Mucosa of stomach (tissue), 1 donor: ENCODE results near the gene CCL21.

Experiments
- H3K27me3 ChIP-seq: one replicate; pipeline ENCODE4 v1.7.0; 2013; ENCODE audit warnings: mild to moderate bottlenecking, low read length; ENCODE audit not compliant: control insufficient read depth, insufficient read depth
- H3K36me3 ChIP-seq: one replicate; pipeline ENCODE4 v1.7.0; 2013; ENCODE audit warnings: low read length; ENCODE audit not compliant: control insufficient read depth, insufficient read depth
- H3K4me1 ChIP-seq: one replicate; pipeline ENCODE4 v1.7.0; 2013; ENCODE audit warnings: mild to moderate bottlenecking, low read length; ENCODE audit not compliant: control insufficient read depth, insufficient read depth
- H3K4me3 ChIP-seq: one replicate; pipeline ENCODE4 v1.7.0; 2013; ENCODE audit warnings: low read length
- H3K9ac ChIP-seq: one replicate; pipeline ENCODE4 v1.7.0; 2013; ENCODE audit warnings: mild to moderate bottlenecking, low read length, moderate library complexity
- H3K9me3 ChIP-seq: one replicate; pipeline ENCODE4 v1.7.0; 2013; ENCODE audit warnings: mild to moderate bottlenecking, low read length, moderate library complexity; ENCODE audit not compliant: control insufficient read depth
- donor health status: Pancreatic carcinoma.

Gene CCL21

DNA sequence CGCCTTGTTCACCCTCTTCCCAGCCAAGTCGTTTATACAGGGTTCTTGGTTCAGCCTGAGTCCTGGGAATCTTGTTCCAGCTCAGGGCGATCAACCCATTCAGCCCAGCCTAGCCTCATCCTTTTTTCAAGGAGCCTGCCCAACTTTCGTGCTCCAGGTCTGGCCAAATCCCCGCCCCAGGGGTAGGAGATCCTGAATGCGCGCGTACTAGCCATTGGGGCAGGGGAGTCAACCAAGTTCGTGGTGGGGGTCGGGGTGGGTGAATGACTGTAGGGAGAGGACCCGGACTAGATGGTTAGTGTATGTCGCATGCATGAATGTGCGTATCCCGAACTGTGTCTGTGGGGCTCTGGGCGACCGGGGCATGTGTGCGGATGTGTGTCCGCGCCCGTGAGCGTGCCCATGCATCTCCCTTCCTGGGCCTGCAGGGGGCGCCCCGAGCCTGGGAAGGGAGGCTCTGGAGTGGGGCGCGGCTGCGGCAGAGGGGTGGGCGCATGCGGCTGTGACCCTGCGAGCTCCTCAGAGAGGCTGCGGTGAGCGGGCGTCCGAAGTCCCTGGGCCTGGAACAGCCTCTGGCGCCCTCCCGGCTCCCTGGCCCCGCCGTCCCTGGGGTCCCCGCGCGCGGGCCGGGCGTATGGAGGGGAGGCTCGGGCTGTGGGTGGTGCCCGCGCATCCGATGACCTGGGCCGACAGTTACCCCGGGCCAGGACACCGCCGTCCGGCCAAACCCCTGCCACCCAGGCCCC, 8.7 kb downstream of the CCL21 start:
- Histone ChIP-seq H3K4me1 (peaks cover 11% of the 10 kb centered on the region), H3K9ac (peak overlapping the region; percentile 67), H3K4me3 (peak overlapping the region; percentile 69), H3K27me3 (peaks cover 13% of the 10 kb centered on the region), H3K9me3 (no peaks in the 10 kb centered on the region), H3K36me3 (no peaks in the 10 kb centered on the region)

DNA sequence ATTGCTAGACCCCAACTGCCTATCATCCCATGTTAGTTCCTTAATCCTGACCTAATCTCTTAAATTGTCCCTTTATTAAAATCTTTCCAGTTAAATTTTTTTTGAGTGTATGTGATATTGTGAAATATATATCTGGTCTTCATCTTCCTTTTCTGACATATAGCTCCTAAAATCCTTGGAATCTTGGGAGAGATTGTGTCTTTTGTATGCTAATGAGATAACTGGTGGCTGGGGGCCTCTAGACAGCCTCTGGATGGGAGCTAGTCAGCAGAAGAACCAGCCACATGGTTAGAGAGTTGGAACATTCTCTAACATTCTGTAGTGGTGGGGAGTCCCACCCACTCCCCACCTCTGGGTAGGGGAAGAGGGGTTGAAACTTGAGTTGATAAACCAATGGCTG, 15.1 kb downstream of the CCL21 start:
- H3K4me1 ChIP-seq, result no peaks in the 10 kb centered on the region
- no peak overlapping the region for H3K9ac ChIP-seq
- H3K36me3 ChIP-seq, result no peaks in the 10 kb centered on the region
- no peaks in the 10 kb centered on the region for H3K9me3 ChIP-seq
- no peak overlapping the region for H3K4me3 ChIP-seq
- H3K27me3 ChIP-seq, result peaks cover 4% of the 10 kb centered on the region

DNA sequence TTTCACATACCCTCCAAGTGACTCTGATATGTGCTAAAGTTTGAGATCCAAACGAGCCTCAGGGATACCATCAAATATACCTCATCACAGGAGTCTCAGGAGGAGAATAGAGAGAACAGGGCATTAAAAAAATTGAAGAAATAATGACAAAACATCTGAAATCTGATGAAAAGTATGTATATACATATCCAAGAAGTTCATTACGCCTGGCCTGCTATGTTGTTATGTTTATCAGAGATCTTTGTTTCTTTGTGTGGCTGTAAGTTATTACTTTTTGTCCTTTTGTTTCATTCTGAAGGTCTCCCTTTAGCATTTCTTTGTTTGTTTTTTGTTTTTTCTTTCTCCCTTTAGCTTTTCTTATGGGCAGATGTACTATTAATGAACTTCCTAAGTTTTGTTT, 16.4 kb downstream of the CCL21 start:
- H3K4me3 ChIP-seq, result no peak overlapping the region

DNA sequence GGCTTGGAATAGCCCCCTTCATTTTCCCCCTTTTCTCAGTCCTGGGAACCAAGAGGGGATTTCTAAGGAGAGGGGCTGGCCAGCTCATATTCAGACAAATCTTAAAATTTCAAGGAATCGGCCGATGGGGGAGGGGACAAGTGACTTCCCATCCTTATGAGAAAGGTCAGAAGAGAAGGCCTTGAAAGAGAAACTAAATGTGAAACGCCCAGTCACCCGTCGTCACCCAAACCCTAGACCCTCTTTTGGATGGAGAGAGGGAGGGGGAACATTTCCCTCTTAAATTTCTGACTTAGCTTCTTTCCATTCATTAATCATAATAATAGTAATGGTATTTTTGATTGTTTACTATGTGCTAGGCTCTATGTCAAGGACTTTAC, 18.0 kb downstream of the CCL21 start:
- Histone ChIP-seq H3K9ac (no peak overlapping the region), H3K36me3 (no peaks in the 10 kb centered on the region), H3K27me3 (peaks cover 4% of the 10 kb centered on the region), H3K4me1 (peaks cover 8% of the 10 kb centered on the region), H3K4me3 (no peak overlapping the region), H3K9me3 (no peaks in the 10 kb centered on the region)

More for the DNA sequence above, 16.4 kb downstream of the CCL21 start:
- Histone ChIP-seq H3K9me3 (no peaks in the 10 kb centered on the region), H3K36me3 (no peaks in the 10 kb centered on the region), H3K27me3 (peaks cover 4% of the 10 kb centered on the region), H3K4me1 (peaks cover 8% of the 10 kb centered on the region), H3K9ac (no peak overlapping the region)

DNA sequence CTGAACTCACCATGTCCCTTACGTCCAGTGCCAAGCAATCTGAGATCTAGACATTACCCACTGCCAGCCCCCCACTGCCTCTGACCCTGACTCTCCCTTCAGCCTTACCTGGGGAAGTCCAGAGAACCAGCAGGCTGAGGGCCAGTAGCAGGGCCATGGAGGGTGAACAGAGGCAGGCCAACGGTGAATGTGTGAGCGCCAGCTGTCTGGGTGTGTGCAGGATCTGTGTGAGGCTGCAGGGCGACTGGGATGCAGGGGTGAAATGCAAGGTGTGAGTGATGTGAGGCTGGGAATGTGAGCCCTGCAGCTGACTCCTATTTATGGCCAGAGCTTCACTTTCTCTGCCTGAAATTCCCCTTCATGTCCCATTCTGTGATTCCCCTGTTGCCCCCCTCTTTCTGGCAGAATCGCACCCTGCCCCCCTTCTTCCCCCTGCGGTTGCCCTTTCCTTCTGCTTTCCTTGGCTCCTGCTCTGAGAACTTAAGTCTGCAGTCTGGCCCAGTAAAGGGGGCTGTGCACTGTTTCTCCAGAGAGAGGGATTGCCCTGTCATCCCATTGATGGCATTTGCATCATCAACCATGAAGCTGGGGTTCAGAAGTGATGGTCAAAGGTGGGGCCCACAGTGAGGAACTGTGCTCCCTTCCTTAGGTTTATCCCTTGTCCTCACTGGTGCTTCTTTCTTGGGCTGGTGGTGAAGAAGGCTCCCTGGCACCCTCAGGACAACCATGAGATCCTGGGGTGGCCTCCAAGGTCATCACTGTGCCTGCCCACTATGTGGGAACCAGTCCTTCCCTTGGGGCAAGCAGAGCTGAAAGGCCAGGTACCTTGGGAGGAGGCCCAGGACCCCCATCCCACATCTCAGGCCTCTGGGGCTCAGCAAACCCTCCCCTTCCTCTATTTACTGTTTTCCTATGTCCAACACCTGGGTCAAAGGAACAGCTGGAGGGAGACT, 18.7 kb downstream of the CCL21 start, which contains the start of gene CCL19:
CCL19 (minus strand) TSS at position 294 of the 953 bp plus-strand sequence; CDS start at position 157, 137 bp downstream.
- Histone ChIP-seq H3K4me1 (peaks cover 8% of the 10 kb centered on the region), H3K9me3 (no peaks in the 10 kb centered on the region), H3K9ac (no peak within 1 kb of the TSS), H3K4me3 (no peak within 1 kb of the TSS), H3K36me3 (no peaks in the 10 kb centered on the region), H3K27me3 (no peaks in the 10 kb centered on the region)

DNA sequence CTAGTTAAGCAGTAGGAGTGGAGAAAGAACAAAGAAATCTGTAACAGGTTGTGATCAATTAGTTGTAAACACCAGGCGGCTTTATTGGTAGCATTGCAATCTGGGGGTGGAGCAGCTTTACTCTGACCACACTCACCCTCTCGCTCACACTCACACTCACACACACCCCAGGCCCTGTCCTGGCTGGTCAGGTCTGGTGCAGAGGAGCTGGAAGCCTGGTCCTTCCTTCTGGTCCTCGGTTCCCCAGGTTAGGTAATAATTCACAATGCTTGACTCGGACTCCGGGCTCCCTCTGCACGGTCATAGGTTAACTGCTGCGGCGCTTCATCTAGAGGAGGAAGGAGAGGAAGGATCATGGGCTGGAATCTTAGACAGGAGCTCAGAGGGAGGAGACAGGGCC, 20.4 kb downstream of the CCL21 start:
- Histone ChIP-seq H3K4me3 (no peak overlapping the region), H3K9ac (no peak overlapping the region), H3K27me3 (no peaks in the 10 kb centered on the region), H3K4me1 (peaks cover 8% of the 10 kb centered on the region), H3K9me3 (no peaks in the 10 kb centered on the region), H3K36me3 (no peaks in the 10 kb centered on the region)

DNA sequence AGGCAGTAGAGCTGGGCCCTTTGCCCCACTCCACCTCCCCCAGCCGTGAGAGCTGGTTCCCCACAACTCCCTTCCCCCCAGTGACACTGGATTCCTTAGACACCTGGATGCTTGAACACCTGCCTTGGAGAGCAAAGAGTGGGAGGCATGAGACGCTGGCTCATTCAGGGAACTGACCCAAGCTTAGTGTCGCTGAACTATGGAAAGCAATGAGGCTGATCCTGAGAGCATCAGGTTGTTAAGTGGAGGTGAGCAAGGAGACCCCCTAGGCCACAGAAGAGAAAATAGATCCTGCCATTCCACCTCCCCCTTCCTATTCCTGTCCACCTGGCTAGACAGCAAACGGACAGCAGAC, 20.8 kb downstream of the CCL21 start:
- H3K4me1 ChIP-seq, result peaks cover 8% of the 10 kb centered on the region
- no peaks in the 10 kb centered on the region for H3K9me3 ChIP-seq

DNA sequence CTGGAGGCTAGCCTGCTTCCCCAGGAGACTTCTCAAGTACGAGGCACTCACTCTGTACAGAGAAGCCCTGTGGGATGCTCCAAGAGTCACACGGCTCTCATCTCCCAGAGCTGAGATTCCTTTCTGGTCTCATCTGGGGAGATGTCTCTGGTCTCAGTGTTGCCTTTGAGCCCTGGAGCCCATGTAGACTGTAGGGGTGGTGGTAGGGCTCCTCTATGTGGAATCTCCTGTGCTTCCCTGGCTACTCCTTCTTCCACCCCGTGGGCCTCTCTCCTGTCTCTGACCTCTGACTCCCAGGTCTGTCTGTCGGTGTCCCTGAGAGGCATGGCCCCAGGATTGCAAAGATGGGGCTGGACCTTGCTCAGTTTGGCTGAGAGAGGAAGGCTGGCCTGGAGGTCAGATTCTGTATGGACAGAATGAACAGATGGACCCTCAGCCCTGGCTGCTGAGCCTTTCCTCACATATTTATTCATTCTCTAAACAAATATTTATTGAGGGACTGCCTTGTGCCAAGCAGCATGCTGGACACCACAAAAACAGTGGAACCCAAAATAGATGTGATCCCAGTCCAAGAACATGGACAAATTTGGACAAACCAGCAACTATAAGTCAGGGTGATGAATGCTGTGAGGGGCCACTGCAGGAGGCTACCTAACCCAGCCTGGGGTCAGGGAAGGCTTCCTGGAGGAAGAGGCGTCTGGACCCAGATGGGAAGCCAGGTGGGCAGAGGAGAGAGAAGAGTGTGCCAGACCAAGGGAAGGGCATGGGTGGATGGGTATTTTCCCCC, 21.4 kb downstream of the CCL21 start:
- peaks cover 8% of the 10 kb centered on the region for H3K4me1 ChIP-seq
- H3K27me3 ChIP-seq, result no peaks in the 10 kb centered on the region
- H3K36me3 ChIP-seq, result no peaks in the 10 kb centered on the region
- no peak overlapping the region for H3K9ac ChIP-seq
- H3K9me3 ChIP-seq, result no peaks in the 10 kb centered on the region
- no peak overlapping the region for H3K4me3 ChIP-seq

More for the DNA sequence above, 20.8 kb downstream of the CCL21 start:
- Histone ChIP-seq H3K27me3 (no peaks in the 10 kb centered on the region), H3K9ac (no peak overlapping the region), H3K36me3 (no peaks in the 10 kb centered on the region), H3K4me3 (no peak overlapping the region)

DNA sequence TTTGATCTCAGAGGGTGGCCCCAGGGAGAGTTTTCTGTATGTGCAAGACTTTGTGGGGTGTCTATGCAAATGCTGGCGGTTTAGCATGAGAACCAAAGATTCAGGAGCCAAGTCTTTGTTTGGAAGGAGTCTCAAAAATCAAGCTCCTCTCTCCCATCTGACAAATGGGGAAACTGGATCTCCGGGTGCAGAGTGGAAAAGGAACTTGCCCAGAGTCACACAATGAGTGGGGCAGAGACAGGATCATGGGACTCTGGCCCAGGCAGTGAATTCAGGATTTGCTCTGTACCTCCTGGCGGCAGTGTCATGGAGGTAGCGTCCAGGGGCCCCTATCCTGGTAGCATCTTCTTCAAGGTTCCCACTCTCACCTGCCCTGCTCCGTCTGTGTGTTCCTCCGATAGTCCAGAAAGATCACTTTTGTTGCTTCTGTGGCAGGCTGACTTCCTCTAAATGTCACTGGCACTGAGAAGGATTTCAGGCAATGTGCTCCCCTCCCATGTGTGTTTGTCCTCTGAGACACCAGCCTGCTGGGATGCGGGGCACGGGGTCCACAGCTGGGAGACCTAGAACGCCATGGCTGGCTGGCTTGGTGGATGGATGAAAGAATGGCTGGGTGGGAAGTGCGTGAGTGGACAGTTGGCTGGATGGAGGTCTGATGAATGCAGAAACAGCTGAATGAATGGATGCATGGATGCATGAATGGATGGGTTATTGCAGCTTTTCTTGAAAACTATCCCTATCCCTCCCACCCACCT, 22.5 kb downstream of the CCL21 start:
- Histone ChIP-seq H3K4me1 (peaks cover 8% of the 10 kb centered on the region), H3K27me3 (no peaks in the 10 kb centered on the region), H3K9me3 (no peaks in the 10 kb centered on the region), H3K36me3 (no peaks in the 10 kb centered on the region), H3K9ac (no peak overlapping the region), H3K4me3 (no peak overlapping the region)

DNA sequence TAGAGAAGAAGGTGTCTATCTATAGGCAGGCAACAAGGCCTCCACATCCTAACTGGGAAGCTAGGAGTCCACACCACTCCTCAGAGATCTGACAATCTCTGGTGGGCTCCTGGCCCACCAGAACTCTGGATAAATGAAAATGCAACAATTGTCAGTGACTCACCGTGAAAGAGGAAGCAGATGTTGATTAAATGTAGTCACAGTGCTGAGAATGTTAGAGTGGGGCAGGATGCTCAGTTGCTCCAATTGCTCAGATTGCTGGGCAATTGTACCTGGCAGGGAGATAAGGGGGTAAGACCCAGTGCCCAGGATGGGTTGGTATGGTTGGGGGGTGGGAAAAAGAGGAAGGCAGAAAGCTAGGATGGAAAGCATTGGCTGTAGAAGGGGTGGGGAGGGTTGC, 23.2 kb downstream of the CCL21 start:
- no peak overlapping the region for H3K9ac ChIP-seq
- peaks cover 8% of the 10 kb centered on the region for H3K4me1 ChIP-seq
- H3K36me3 ChIP-seq, result no peaks in the 10 kb centered on the region
- H3K4me3 ChIP-seq, result no peak overlapping the region
- no peaks in the 10 kb centered on the region for H3K27me3 ChIP-seq
- no peaks in the 10 kb centered on the region for H3K9me3 ChIP-seq

DNA sequence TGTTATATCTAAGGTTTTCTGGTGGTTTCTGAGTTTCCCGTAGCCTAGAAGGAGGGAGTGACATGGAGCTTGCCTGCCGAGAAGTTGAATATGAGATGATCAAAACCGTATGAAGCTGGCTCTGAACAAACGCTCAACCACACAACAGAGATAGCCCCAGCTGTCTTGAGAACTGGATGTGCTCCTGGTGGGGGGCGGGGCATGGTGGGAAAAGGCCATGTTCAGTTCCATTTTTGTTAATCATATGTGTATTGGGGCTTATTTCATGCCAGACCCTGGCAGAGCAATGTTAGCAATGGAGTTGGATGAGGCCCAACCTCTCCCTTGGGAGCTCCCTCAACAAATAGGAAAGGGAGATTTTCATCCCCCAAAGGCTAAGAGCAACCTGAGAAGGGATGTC, 23.7 kb downstream of the CCL21 start:
- Histone ChIP-seq H3K4me3 (no peak overlapping the region), H3K4me1 (peaks cover 8% of the 10 kb centered on the region), H3K36me3 (no peaks in the 10 kb centered on the region), H3K27me3 (no peaks in the 10 kb centered on the region), H3K9me3 (no peaks in the 10 kb centered on the region), H3K9ac (no peak overlapping the region)
